ENCODE measurements around the gene EXT2. TPM values are rescaled to one million over a fixed set of nuclear protein-coding genes. Genes with fewer than 3 reads are reported as not detected.

Gene EXT2
- total RNA-seq, 1 donor from 2014 or later = 67.7 TPM

- Mint-ChIP-seq H3K36me3 (ENCODE audit: low read depth, unreplicated experiment) (peaks cover 2% of the 10 kb centered on the region), H3K4me1 (ENCODE audit: low read depth, unreplicated experiment) (peaks cover 40% of the 10 kb centered on the region), H3K4me3 (ENCODE audit: unreplicated experiment) (peak overlapping the region; percentile 10), H3K27ac (ENCODE audit: unreplicated experiment) (peak overlapping the region; percentile 44), H3K9me3 (ENCODE audit: unreplicated experiment) (no peaks in the 10 kb centered on the region), H3K27me3 (ENCODE audit: low read depth, unreplicated experiment) (no peaks in the 10 kb centered on the region)
- Histone ChIP-seq H3K9ac (ENCODE audit: low read length) (no peak overlapping the region), H4K20me1 (ENCODE audit: insufficient read depth, low read length) (no peaks in the 10 kb centered on the region), H3K4me2 (ENCODE audit: low read length) (peak overlapping the region; percentile 74), H2AFZ (ENCODE audit: low read depth, low read length) (no peak overlapping the region), H3K36me3 (ENCODE audit: insufficient read depth, low read length) (no peaks in the 10 kb centered on the region), H3K79me2 (ENCODE audit: insufficient read depth, low read length) (no peaks in the 10 kb centered on the region), H3K27me3 (ENCODE audit: insufficient read depth, low read length) (no peaks in the 10 kb centered on the region), H3K27ac (ENCODE audit: low read depth, low read length) (no peak overlapping the region), H3K4me3 (ENCODE audit: insufficient read depth, low read depth, low read length) (no peak overlapping the region), H3K9me3 (ENCODE audit: insufficient read depth, low read depth, low read length) (no peaks in the 10 kb centered on the region), H3K4me1 (ENCODE audit: insufficient read depth, low read length) (peaks cover 28% of the 10 kb centered on the region)
- FAIRE-seq = no peak
- DNase-seq (ENCODE audit: low read depth) = no peak
- TF ChIP-seq EZH2 (IDR thresholded peaks at IDR 0.05; ENCODE audit: insufficient read depth, low read length) = no peak
- TF ChIP-seq, protein P1, sequence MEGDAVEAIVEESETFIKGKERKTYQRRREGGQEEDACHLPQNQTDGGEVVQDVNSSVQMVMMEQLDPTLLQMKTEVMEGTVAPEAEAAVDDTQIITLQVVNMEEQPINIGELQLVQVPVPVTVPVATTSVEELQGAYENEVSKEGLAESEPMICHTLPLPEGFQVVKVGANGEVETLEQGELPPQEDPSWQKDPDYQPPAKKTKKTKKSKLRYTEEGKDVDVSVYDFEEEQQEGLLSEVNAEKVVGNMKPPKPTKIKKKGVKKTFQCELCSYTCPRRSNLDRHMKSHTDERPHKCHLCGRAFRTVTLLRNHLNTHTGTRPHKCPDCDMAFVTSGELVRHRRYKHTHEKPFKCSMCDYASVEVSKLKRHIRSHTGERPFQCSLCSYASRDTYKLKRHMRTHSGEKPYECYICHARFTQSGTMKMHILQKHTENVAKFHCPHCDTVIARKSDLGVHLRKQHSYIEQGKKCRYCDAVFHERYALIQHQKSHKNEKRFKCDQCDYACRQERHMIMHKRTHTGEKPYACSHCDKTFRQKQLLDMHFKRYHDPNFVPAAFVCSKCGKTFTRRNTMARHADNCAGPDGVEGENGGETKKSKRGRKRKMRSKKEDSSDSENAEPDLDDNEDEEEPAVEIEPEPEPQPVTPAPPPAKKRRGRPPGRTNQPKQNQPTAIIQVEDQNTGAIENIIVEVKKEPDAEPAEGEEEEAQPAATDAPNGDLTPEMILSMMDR (IDR thresholded peaks at IDR 0.05; ENCODE audit: insufficient read depth, low read depth, low read length) = no peak
Observed at GRCh38 chr11:44243086-44243485, 147.6 kb downstream of the EXT2 start.

DNA sequence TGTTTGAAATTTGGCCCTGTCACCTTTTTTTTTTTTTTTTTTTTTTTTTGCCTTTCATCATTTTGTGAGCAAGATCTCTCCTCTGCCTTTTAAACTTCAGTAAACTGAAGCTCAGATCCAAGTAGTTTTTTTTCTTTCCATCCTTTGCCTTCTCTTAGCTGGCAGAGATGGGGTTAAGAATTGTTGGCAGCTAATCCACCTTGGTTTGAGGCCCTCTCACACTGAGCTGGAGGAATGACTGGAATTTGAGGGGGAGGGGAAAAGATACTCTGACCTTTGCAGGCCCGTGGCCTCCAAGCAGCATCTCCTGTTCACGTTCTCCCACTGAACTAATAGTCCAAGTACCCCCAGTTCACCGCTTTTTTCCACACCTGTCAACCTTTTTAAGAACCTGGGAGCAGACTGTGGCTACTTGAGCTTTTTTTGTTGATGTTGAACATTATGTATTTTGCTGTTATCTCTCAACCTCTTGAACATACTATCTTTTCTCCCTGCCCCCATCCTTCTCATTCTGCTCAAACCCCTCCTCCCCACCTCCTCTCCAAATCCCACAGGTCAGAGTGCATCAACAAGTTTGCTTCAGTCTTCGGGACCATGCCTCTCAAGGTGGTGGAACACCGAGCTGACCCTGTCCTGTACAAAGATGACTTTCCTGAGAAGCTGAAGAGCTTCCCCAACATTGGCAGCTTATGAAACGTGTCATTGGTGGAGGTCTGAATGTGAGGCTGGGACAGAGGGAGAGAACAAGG lies 148.3 kb downstream of the EXT2 start:
- Histone ChIP-seq H3K27me3 (ENCODE audit: insufficient read depth, low read length) (no peaks in the 10 kb centered on the region), H3K4me3 (ENCODE audit: insufficient read depth, low read depth, low read length) (peak overlapping the region; percentile 12), H3K27ac (ENCODE audit: low read depth, low read length) (peak overlapping the region; percentile 65), H2AFZ (ENCODE audit: low read depth, low read length) (no peak overlapping the region), H3K9me3 (ENCODE audit: insufficient read depth, low read depth, low read length) (no peaks in the 10 kb centered on the region), H3K4me2 (ENCODE audit: low read length) (peak overlapping the region; percentile 74), H3K36me3 (ENCODE audit: insufficient read depth, low read length) (no peaks in the 10 kb centered on the region), H3K4me1 (ENCODE audit: insufficient read depth, low read length) (peaks cover 28% of the 10 kb centered on the region), H3K79me2 (ENCODE audit: insufficient read depth, low read length) (no peaks in the 10 kb centered on the region), H3K9ac (ENCODE audit: low read length) (no peak overlapping the region), H4K20me1 (ENCODE audit: insufficient read depth, low read length) (no peaks in the 10 kb centered on the region)
- H3K27ac Mint-ChIP-seq (ENCODE audit: unreplicated experiment) = peak overlapping the region; percentile 35
- H3K9me3 Mint-ChIP-seq (ENCODE audit: unreplicated experiment) = no peaks in the 10 kb centered on the region
- peak; percentile 67 for FAIRE-seq
- peak; percentile 68 for DNase-seq (ENCODE audit: low read depth)
- H3K27me3 Mint-ChIP-seq (ENCODE audit: low read depth, unreplicated experiment) = no peaks in the 10 kb centered on the region
- no peak for TF ChIP-seq EZH2 (IDR thresholded peaks at IDR 0.05; ENCODE audit: insufficient read depth, low read length)
- TF ChIP-seq, protein P1 (IDR thresholded peaks at IDR 0.05; ENCODE audit: insufficient read depth, low read depth, low read length) = no peak
- peak overlapping the region; percentile 51 for H3K4me3 Mint-ChIP-seq (ENCODE audit: unreplicated experiment)
- peaks cover 4% of the 10 kb centered on the region for H3K36me3 Mint-ChIP-seq (ENCODE audit: low read depth, unreplicated experiment)
- peaks cover 40% of the 10 kb centered on the region for H3K4me1 Mint-ChIP-seq (ENCODE audit: low read depth, unreplicated experiment)

All from astrocyte (in vitro differentiated cells and primary cell).